HG03280 (cell line): ENCODE measurements around the gene AKAP1.

Experiments
- ATAC-seq: cut with Tn5 transposase; IDR thresholded peaks from one replicate; pipeline ENCODE4 v1.9.1; 2021; ENCODE audit warnings: mild to moderate bottlenecking, moderate library complexity; ENCODE audit not compliant: unreplicated experiment

The AKAP1 gene

GRCh38 chr17:57105591-57105990 is 20.5 kb downstream of the AKAP1 start:
- ATAC-seq = no peak

DNA sequence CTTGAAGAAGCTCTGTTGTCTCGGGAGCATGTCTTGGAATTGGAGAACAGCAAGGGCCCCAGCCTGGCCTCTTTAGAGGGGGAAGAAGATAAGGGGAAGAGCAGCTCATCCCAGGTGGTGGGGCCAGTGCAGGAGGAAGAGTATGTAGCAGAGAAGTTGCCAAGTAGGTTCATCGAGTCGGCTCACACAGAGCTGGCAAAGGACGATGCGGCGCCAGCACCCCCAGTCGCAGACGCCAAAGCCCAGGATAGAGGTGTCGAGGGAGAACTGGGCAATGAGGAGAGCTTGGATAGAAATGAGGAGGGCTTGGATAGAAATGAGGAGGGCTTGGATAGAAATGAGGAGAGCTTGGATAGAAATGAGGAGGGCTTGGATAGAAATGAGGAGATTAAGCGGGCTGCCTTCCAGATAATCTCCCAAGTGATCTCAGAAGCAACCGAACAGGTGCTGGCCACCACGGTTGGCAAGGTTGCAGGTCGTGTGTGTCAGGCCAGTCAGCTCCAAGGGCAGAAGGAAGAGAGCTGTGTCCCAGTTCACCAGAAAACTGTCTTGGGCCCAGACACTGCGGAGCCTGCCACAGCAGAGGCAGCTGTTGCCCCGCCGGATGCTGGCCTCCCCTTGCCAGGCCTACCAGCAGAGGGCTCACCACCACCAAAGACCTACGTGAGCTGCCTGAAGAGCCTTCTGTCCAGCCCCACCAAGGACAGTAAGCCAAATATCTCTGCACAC is 21.2 kb downstream of the AKAP1 start:
- no peak for ATAC-seq

- ATAC-seq = no peak
These were observed 21.9 kb downstream of the AKAP1 start for GRCh38 chr17:57106836-57107497.

DNA sequence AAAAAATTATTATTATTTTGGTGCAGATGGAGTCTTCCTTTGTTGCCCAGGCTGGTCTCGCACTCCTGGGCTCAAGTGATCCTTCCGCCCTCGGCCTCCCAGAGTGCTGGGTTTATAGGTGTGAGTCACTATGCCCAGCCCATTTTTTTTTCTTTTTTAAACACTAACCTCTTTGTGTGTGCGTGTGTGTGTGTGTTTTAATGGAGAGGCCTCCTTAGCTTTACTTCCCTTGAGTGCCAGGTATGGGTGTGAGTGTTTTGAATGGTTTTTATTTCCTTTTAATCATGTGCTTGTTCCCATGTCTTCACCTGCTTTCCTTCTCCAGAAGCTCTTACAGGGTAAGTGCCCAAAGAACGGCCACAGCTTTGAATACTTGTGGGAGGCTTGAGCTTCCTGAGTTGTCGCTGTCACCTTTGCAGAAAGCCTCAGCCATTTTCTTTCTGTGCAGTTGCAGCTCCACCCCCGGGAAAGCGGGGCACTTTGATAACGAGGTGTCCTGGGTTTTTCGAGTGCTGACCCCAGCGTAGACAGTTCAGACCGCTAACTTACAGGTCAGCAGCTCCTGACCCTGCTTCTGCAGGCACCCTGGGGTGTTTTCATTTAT is 22.6 kb downstream of the AKAP1 start:
- ATAC-seq = no peak

GRCh38 chr17:57108671-57109392 is 23.8 kb downstream of the AKAP1 start:
- ATAC-seq = no peak

DNA sequence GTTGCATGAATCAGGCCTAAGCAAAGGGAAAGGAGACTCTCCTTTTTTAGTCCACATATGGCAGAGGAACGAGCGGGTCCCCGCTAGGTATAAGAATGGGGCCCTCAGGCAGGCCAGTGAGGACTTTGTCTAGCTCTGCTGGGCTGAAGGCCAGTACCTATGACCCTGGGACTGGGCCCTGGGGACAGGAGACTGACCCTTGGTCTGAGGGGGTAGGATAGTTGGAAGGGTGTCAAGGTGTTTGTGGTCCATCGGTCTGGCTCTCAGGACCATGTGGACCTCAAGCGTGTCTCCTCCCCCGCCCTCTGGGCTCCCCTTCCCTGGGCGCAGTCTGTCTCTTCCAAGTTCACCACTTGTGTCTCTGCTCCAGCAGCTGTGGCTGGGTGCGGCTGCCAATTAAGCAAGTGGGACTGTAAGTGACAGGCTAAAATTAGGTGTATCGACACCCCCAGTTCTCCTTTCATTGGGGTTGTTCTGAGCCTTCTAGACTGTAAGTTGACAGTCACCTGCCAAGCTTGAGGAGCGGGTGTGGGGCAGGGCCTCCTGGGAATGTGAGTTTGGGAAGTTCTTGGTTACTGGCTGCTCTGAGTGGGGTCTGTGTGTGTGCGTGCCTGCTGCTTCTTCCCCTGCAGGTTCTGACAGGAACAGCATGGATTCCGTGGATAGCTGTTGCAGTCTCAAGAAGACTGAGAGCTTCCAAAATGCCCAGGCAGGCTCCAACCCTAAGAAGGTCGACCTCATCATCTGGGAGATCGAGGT is 24.5 kb downstream of the AKAP1 start:
- ATAC-seq = no peak

DNA sequence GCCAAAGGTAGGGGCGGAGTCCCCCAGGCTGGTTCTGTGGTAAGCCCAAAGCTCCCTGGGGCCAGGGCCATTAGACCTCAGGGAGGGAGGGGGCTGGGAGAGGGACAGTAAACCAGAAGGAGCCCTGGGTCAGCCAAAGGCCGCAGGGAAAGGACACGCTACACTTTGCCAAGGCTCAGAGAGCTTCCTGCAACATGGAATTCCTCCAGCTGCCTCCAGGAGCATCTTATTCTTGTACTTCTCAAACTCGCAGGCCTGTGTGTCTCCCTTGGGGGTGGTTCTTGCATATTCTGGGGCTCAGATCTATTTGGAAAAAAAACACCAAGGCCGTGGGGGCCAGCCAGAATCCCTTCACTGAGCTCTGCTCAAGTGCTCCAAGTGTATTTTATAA is 25.1 kb downstream of the AKAP1 start:
- ATAC-seq = no peak

- no peak for ATAC-seq
These were observed 25.7 kb downstream of the AKAP1 start for GRCh38 chr17:57110579-57111325.

DNA sequence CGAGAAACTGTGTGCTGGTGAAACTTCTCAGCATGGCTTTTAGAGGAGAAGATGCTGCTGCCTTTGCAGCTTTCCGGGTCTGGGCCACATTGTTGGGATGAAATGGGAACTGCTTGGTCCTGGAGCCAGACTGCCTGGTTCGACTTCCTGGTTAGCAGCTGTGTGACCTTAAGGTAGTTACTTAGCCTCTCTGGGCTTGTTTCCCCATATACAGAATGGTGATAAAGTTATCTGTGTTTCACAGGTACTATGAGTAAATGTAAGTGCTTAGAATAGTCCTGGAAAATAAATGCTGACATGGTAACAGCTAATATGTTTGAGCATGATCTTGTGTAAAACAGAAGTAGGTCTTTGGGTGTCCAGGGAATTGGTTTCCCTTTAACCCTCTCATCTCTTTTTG is 26.3 kb downstream of the AKAP1 start:
- ATAC-seq = no peak

GRCh38 chr17:57113011-57113410 is 28.0 kb downstream of the AKAP1 start:
- ATAC-seq = no peak

GRCh38 chr17:57113656-57114055 is 28.6 kb downstream of the AKAP1 start:
- no peak for ATAC-seq

GRCh38 chr17:57114085-57114673 is 29.1 kb downstream of the AKAP1 start:
- no peak for ATAC-seq

- no peak for ATAC-seq
These were observed 30.3 kb downstream of the AKAP1 start for GRCh38 chr17:57115377-57115776.

GRCh38 chr17:57115916-57116315 is 30.9 kb downstream of the AKAP1 start:
- no peak for ATAC-seq

- ATAC-seq = no peak
These were observed 32.8 kb downstream of the AKAP1 start for GRCh38 chr17:57117798-57118197.

DNA sequence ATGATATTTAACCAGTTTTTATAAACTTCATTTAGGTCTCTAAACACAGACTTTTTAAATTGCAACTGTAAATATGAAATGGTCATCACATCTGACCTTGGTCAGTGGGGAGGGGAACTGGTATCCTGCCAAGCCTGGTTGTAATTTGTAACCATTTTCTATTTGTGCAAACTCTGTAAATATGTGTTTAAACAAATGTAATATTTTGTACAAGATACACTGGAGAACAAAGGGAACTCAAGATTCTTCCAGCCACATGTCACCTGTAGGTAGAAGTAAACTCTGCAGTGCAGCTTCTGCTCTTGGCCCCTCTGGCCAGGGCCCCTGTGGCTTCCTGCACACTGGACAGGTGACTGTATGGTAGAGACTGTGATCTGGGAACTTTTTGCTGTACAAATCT is 35.8 kb downstream of the AKAP1 start:
- no peak for ATAC-seq

- no peak for ATAC-seq
These were observed 36.4 kb downstream of the AKAP1 start for GRCh38 chr17:57121308-57122042.

DNA sequence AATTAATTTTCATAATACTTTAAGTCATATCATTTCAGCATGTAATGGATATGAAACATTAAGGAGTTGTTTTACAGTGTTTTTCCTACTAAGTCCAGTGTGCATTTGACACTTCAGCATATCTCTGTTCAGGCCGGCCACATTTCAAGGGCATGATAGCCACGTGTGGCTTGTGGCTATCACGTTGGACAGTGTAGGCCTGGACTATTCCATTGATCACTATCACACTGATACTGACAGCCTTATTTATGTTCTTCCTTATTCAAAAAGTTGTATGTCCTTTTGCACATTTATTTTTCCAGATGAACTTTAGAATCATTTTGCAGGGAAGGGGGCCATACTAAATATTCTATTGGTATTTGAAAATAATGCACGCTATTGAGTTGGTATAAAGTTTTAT is 39.0 kb downstream of the AKAP1 start:
- ATAC-seq = no peak

DNA sequence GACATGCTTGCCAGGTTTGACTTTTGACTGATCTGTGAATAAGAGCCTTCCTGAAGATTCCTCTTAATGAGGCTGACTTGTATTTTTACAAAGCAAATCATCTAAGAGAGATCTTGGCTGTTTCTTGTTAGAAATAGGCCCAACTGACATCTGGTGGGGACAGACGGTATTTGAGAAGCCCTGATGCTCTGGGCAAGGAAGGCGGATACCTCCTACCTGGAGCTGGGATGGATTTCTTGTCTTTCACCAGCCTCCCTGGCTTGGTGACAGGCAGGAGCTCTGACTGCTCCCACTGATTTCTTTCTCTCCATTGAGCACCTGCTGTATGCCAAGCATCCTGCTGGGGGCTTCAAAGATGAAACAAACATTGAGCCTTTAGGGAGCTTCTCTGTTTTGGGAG is 40.4 kb downstream of the AKAP1 start:
- no peak for ATAC-seq
